ENCODE results near the gene COLEC12. TPM values are rescaled to one million over a fixed set of nuclear protein-coding genes. Genes with fewer than 3 reads are reported as not detected.
A peak's percentile ranks its signal among the peaks of the same experiment; 100 is the strongest.

COLEC12 gene
- total and polyA plus RNA-seq, 10 of the 15 experiments (the other 5 are each of a cell fraction or from before 2014, with no cell fraction given) = 0.04 to 0.05 TPM; not detected in 8

DNA sequence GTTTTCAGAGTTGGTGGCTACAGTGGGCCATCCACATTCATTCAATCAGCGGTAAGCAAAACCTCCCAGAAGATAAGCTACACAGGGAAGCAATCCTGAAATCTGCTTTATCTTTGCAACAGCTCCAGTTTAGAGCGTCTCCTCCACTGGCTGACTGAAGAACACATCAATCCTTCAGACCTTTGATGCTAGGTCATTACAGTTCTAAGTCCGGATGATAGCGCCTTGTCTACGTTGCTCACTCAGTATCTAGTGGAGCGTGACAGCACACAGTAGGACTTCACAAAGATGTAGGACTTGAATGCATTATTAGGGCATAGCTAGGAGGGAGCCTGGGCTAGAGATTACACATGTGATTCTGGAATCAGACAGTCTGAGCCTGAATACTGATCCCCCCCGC is 5.0 kb downstream of the COLEC12 start:
- RAD21 ChIA-PET (ENCODE audit: unreplicated experiment) = interaction anchor here (0.6 to 1.0 kb wide), 3 partner anchors 23 to 344 kb away, joined by 3 read pairs; no protein-coding TSS in a partner anchor
- Histone ChIP-seq H3K27ac (ENCODE audit: control insufficient read depth, insufficient read depth) (no peak overlapping the region), H3K27me3 (replicated peaks in 1 of 2; ENCODE audit: control insufficient read depth in 2 of 2, insufficient read depth in 2 of 2, low read length in 1 of 2) (peaks cover 0 to 10% of the 10 kb centered on the region in 2 experiments; a peak in 2 of 4 replicates), H3K79me2 (ENCODE audit: control insufficient read depth, insufficient read depth, low read length) (no peaks in the 10 kb centered on the region), H3K9me3 (replicated peaks; ENCODE audit: control insufficient read depth, insufficient read depth, low read length) (no peaks in the 10 kb centered on the region), H3K4me3 (no peak overlapping the region), H3K9ac (ENCODE audit: control insufficient read depth, insufficient read depth, low read length) (no peak overlapping the region), H3K4me2 (ENCODE audit: control insufficient read depth, insufficient read depth) (no peak overlapping the region), H3K4me1 (ENCODE audit: control insufficient read depth, insufficient read depth, low read length) (no peaks in the 10 kb centered on the region), H4K20me1 (ENCODE audit: control insufficient read depth, insufficient read depth) (no peaks in the 10 kb centered on the region), H3K36me3 (ENCODE audit: control insufficient read depth in 2 of 2, insufficient read depth in 2 of 2, low read length in 1 of 2) (no peaks in the 10 kb centered on the region), H2AFZ (ENCODE audit: control insufficient read depth, low read depth, low read length) (no peak overlapping the region)
- WGBS (ENCODE audit: insufficient coverage, insufficient replicate concordance, low lambda C conversion rate, missing lambda C conversion rate) = 43% methylated on average over 7 of the region's 7 CpGs
- in situ Hi-C loops (cut with MboI) = no loop called here
- SMC1A ChIA-PET (ENCODE audit: uncharacterized antibody, unreplicated experiment) = interaction anchor here (0.8 to 2.7 kb wide), 5 partner anchors 9 to 335 kb away, joined by 3 to 7 read pairs (median 3); no protein-coding TSS in a partner anchor
- CTCF ChIA-PET = interaction anchor here (0.6 to 2.9 kb wide), 5 partner anchors 11 to 332 kb away, joined by 3 to 10 read pairs (median 3); no protein-coding TSS in a partner anchor
- FAIRE-seq = no peak
- POLR2A ChIA-PET = interaction anchor here (0.6 kb wide), 1 partner anchor 160 kb away, joined by 3 read pairs; no protein-coding TSS in a partner anchor
- intact Hi-C loops (cut with micrococcal nuclease; ENCODE audit: unreplicated experiment) = loop anchor here (5.0 kb wide), 1 partner anchor 122 kb away; no protein-coding TSS in a partner anchor
- BruUV-seq (replicated peaks) = no TSS peak
- no peak for ATAC-seq
- TF ChIP-seq IKZF1 (conservative IDR thresholded peaks at IDR 0.05) (no peak), ETV6 (conservative IDR thresholded peaks at IDR 0.05 in 1 of 2, IDR thresholded peaks at IDR 0.05 in 1 of 2; ENCODE audit: borderline replicate concordance in 1 of 2, low read depth in 1 of 2) (no peak), CHD1 (IDR thresholded peaks at IDR 0.05; ENCODE audit: low read depth, low read length) (no peak), DPF2 (IDR thresholded peaks at IDR 0.05) (no peak), BCL11A (IDR thresholded peaks at IDR 0.05; ENCODE audit: low read depth, low read length) (no peak), RAD51 (IDR thresholded peaks at IDR 0.05) (no peak)
- no peak for DNase-seq (ENCODE audit: low read depth, low spot score)

DNA sequence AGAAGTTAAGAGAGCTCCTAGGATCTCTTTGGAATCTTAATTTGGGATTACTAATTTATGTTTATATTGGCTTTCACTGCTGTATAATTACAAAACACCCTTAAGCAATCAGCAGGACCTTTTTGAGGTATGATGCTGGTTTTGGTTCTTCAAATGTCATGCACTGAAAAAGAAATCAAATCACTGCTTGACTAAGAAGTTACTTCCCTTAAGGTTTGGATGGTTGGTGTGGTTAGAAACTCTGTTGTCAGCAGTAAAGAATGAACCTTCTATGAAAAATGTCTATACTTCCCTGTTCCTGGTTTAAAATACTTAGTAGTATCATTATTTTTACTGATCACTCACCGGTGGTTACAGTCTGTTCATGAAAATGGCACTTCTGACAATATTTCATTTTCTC is 5.5 kb downstream of the COLEC12 start:
- 5% methylated on average over 1 of the region's 1 CpG for WGBS (ENCODE audit: insufficient coverage, insufficient replicate concordance, low lambda C conversion rate, missing lambda C conversion rate)
- RAD21 ChIA-PET (ENCODE audit: unreplicated experiment) = interaction anchor here (0.6 to 0.9 kb wide), 2 partner anchors 24 to 92 kb away, joined by 3 read pairs; no protein-coding TSS in a partner anchor
- Histone ChIP-seq H3K4me2 (ENCODE audit: control insufficient read depth, insufficient read depth) (no peak overlapping the region), H4K20me1 (ENCODE audit: control insufficient read depth, insufficient read depth) (no peaks in the 10 kb centered on the region), H3K4me1 (ENCODE audit: control insufficient read depth, insufficient read depth, low read length) (no peaks in the 10 kb centered on the region), H3K4me3 (no peak overlapping the region), H3K27me3 (replicated peaks in 1 of 2; ENCODE audit: control insufficient read depth in 2 of 2, insufficient read depth in 2 of 2, low read length in 1 of 2) (peaks cover 0 to 10% of the 10 kb centered on the region in 2 experiments; a peak in 2 of 4 replicates), H3K79me2 (ENCODE audit: control insufficient read depth, insufficient read depth, low read length) (no peaks in the 10 kb centered on the region), H3K27ac (ENCODE audit: control insufficient read depth, insufficient read depth) (no peak overlapping the region), H3K9ac (ENCODE audit: control insufficient read depth, insufficient read depth, low read length) (no peak overlapping the region), H3K9me3 (replicated peaks; ENCODE audit: control insufficient read depth, insufficient read depth, low read length) (no peaks in the 10 kb centered on the region), H3K36me3 (ENCODE audit: control insufficient read depth in 2 of 2, insufficient read depth in 2 of 2, low read length in 1 of 2) (no peaks in the 10 kb centered on the region), H2AFZ (ENCODE audit: control insufficient read depth, low read depth, low read length) (no peak overlapping the region)
- peak; percentile 58 for ATAC-seq
- no peak for FAIRE-seq
- SMC1A ChIA-PET (ENCODE audit: uncharacterized antibody, unreplicated experiment) = interaction anchor here (1.5 to 2.7 kb wide), 3 partner anchors 9 to 31 kb away, joined by 3 to 7 read pairs (median 5); no protein-coding TSS in a partner anchor
- BruUV-seq (replicated peaks) = no TSS peak
- in situ Hi-C loops (cut with MboI) (no loop called here), intact Hi-C loops (cut with micrococcal nuclease; ENCODE audit: unreplicated experiment) (loop anchor here (5.0 kb wide), 1 partner anchor 122 kb away; no protein-coding TSS in a partner anchor)
- CTCF ChIA-PET = interaction anchor here (1.3 to 2.9 kb wide), 3 partner anchors 11 to 129 kb away, joined by 3 to 10 read pairs (median 8); no protein-coding TSS in a partner anchor
- TF ChIP-seq EP300 (IDR thresholded peaks at IDR 0.05; ENCODE audit: borderline replicate concordance in 1 of 2, control insufficient read depth in 1 of 2, low read depth in 2 of 2, low read length in 2 of 2) = 0 out of 4 replicates have a peak, but pooled peaks of 1 of the 2 experiments have one; percentile 17
- TF ChIP-seq, protein P1, sequence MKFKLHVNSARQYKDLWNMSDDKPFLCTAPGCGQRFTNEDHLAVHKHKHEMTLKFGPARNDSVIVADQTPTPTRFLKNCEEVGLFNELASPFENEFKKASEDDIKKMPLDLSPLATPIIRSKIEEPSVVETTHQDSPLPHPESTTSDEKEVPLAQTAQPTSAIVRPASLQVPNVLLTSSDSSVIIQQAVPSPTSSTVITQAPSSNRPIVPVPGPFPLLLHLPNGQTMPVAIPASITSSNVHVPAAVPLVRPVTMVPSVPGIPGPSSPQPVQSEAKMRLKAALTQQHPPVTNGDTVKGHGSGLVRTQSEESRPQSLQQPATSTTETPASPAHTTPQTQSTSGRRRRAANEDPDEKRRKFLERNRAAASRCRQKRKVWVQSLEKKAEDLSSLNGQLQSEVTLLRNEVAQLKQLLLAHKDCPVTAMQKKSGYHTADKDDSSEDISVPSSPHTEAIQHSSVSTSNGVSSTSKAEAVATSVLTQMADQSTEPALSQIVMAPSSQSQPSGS (IDR thresholded peaks at IDR 0.05; ENCODE audit: low read length) = 0 out of 2 replicates have a peak, but pooled peaks have one; percentile 20
- TF ChIP-seq RUNX3 (IDR thresholded peaks at IDR 0.05; ENCODE audit: low read length) = peak; percentile 70
- TF ChIP-seq SMARCA5 (IDR thresholded peaks at IDR 0.05) = no peak
- no peak for TF ChIP-seq HCFC1 (IDR thresholded peaks at IDR 0.05; ENCODE audit: low read length)
- no peak for DNase-seq (ENCODE audit: low read depth, low spot score)
- POLR2A ChIA-PET = no interaction called here

Measured in GM12878 (cell line).